Keratinocyte (primary cell): ENCODE measurements around the gene XRCC2.

Experiments
- CTCF ChIP-seq, 3 experiments: IDR thresholded peaks in 1 of 3; conservative IDR thresholded peaks in 1 of 3; optimal IDR thresholded peaks in 1 of 3; 2 replicates in 2 of 3; 3 replicates in 1 of 3; pipeline versions ENCODE3 to v1.5.1; 2011; ENCODE audit warnings: low read length in 3 of 3, mild to moderate bottlenecking in 3 of 3, moderate library complexity in 2 of 3, control low read depth in 1 of 3, inconsistent platforms in 1 of 3; ENCODE audit not compliant: insufficient read depth in 2 of 3; ENCODE audit errors: extremely low read depth in 1 of 3
- EZH2 ChIP-seq: IDR thresholded peaks from one replicate; pipeline ENCODE4 v1.6.1; 2012; ENCODE audit warnings: inconsistent platforms, mild to moderate bottlenecking, low read length, moderate library complexity

GRCh38 chr7:152633504-152633903, 42.4 kb downstream of the XRCC2 start:
- TF ChIP-seq CTCF (optimal IDR thresholded peaks at IDR 0.05 in 1 of 3, IDR thresholded peaks at IDR 0.05 in 1 of 3, conservative IDR thresholded peaks at IDR 0.05 in 1 of 3; ENCODE audit: extremely low read depth in 1 of 3, insufficient read depth in 2 of 3, low read length in 3 of 3): no peak
- TF ChIP-seq EZH2: no peak
